ENCODE data around the gene IL19.
A peak's percentile ranks its signal among the peaks of the same experiment; 100 is the strongest.

GRCh38 chr1:206864939-206865671 lies 94.5 kb downstream of the IL19 start, which contains the start of gene IL20:
- TF ChIP-seq CTCF (conservative IDR thresholded peaks at IDR 0.05; ENCODE audit: low read length) (peak; percentile 95), EZH2phosphoT487 (IDR thresholded peaks at IDR 0.05; ENCODE audit: borderline replicate concordance) (no peak)

Data from Loucy (cell line).